Cardiac muscle cell (in vitro differentiated cells and primary cell): ENCODE results near the gene CTNNAL1. TPM values are rescaled to one million over a fixed set of nuclear protein-coding genes. Genes with fewer than 3 reads are reported as not detected.
A peak's percentile ranks its signal among the peaks of the same experiment; 100 is the strongest.
"Not testable (repeated sequence)": the region's sequence is repeated elsewhere in the genome, so short reads cannot be mapped to it uniquely, and the experiment has no call there.

Source experiments
- DNase-seq, 2 donors: peaks; one replicate each; pipeline versions ENCODE4 v3.0.0 to v3.0.0-alpha.2; 2010 to 2017; ENCODE audit warnings: low read depth in 1 of 2, low spot score in 1 of 2
- H3K27ac ChIP-seq: fragments of 200-600 bp; sonication (generic); 2 replicates; pipeline ENCODE4 v1.5.1; 2016
- H3K27me3 ChIP-seq: fragments of 200-600 bp; sonication (generic); 2 replicates; pipeline ENCODE4 v1.6.0; 2016; ENCODE audit warnings: control low read depth
- H3K36me3 ChIP-seq: fragments of 200-600 bp; sonication (generic); 2 replicates; pipeline ENCODE4 v1.5.1; 2016; ENCODE audit warnings: control low read depth
- H3K4me1 ChIP-seq: fragments of 200-600 bp; sonication (generic); 2 replicates; pipeline ENCODE4 v1.8.1; 2017; ENCODE audit warnings: low read depth, mild to moderate bottlenecking, mixed run types
- H3K4me3 ChIP-seq: fragments of 200-600 bp; sonication (generic); 2 replicates; pipeline ENCODE4 v1.5.1; 2016; ENCODE audit warnings: mild to moderate bottlenecking
- H3K9me3 ChIP-seq: fragments of 200-600 bp; sonication (generic); 2 replicates; pipeline ENCODE4 v1.5.1; 2017; ENCODE audit warnings: low read depth, mild to moderate bottlenecking, control low read depth
- polyA plus RNA-seq: library from polyadenylated mRNA; unstranded; fragments of >200 nt; fragmentation: Nextera tagmentation; extraction: Ambion mirVana; gene quantifications from 2 replicates; pipeline ENCODE4 v1.2.1, GENCODE V29; 2016
- total RNA-seq: library from RNA; depleted of rRNA; stranded (reverse); fragments of >200 nt; gene quantifications from 2 replicates; pipeline ENCODE4 v1.2.3, GENCODE V29; 2016
- TF ChIP-seq, protein P1 (sequence below): IDR thresholded peaks from 2 replicates; pipeline ENCODE4 v1.5.1; 2012; ENCODE audit warnings: low read depth, mild to moderate bottlenecking, low read length

The CTNNAL1 gene, protein sequence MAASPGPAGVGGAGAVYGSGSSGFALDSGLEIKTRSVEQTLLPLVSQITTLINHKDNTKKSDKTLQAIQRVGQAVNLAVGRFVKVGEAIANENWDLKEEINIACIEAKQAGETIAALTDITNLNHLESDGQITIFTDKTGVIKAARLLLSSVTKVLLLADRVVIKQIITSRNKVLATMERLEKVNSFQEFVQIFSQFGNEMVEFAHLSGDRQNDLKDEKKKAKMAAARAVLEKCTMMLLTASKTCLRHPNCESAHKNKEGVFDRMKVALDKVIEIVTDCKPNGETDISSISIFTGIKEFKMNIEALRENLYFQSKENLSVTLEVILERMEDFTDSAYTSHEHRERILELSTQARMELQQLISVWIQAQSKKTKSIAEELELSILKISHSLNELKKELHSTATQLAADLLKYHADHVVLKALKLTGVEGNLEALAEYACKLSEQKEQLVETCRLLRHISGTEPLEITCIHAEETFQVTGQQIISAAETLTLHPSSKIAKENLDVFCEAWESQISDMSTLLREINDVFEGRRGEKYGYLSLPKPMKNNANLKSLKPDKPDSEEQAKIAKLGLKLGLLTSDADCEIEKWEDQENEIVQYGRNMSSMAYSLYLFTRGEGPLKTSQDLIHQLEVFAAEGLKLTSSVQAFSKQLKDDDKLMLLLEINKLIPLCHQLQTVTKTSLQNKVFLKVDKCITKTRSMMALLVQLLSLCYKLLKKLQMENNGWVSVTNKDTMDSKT
- total RNA-seq: 55.7 and 64.7 TPM in 2 replicates
- 102 and 115 TPM in 2 replicates for polyA plus RNA-seq

DNA sequence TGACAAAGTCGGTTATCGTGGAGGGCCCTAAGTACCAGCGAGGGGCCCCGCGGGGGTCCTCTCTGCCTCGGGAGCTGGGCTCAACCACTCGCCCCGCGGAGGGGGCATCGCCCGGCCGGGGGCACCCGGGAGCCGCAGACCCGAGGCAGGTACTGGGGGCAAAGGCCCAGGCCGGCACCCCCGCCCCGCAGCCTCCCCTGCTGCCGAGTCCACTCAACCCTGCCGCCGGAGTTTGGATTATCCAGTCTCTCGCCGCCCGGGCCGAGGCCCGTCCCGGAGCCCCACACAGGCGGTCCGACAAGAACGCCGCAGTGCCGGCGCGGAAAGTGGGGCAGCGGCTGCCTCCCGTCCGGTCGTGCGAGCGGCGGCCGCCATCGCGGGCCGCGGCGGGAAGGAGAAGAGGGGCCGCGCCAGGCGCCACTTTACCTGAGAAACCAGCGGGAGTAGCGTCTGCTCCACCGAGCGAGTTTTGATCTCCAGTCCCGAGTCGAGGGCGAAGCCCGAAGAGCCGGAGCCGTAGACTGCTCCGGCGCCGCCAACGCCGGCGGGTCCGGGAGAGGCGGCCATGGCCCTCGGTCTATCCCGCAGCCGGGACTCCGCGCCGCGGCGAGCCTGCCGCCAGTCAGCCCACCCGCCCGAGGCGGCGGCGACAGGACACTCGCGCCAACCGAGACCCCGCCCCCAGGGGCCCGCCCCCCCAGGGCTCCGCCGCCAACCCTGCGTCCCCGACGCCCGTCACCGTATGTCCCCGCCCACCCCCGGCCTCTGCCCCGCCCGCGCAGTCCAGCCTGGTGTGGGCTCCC is at the start of gene CTNNAL1:
Gene CTNNAL1, minus strand, starts transcription at position 624 of the 803 bp plus-strand sequence. Its CDS starts 57 bp downstream, at position 567.
- Histone ChIP-seq H3K4me1 (peaks cover 46% of the 10 kb centered on the region), H3K4me3 (peak within 1 kb of the TSS; percentile 78), H3K36me3 (no peaks in the 10 kb centered on the region), H3K27me3 (no peaks in the 10 kb centered on the region), H3K9me3 (no peaks in the 10 kb centered on the region), H3K27ac (peak within 1 kb of the TSS; percentile 87)
- TF ChIP-seq, protein P1, sequence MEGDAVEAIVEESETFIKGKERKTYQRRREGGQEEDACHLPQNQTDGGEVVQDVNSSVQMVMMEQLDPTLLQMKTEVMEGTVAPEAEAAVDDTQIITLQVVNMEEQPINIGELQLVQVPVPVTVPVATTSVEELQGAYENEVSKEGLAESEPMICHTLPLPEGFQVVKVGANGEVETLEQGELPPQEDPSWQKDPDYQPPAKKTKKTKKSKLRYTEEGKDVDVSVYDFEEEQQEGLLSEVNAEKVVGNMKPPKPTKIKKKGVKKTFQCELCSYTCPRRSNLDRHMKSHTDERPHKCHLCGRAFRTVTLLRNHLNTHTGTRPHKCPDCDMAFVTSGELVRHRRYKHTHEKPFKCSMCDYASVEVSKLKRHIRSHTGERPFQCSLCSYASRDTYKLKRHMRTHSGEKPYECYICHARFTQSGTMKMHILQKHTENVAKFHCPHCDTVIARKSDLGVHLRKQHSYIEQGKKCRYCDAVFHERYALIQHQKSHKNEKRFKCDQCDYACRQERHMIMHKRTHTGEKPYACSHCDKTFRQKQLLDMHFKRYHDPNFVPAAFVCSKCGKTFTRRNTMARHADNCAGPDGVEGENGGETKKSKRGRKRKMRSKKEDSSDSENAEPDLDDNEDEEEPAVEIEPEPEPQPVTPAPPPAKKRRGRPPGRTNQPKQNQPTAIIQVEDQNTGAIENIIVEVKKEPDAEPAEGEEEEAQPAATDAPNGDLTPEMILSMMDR: no peak
- peak; percentile 92 to 94 for DNase-seq

DNA sequence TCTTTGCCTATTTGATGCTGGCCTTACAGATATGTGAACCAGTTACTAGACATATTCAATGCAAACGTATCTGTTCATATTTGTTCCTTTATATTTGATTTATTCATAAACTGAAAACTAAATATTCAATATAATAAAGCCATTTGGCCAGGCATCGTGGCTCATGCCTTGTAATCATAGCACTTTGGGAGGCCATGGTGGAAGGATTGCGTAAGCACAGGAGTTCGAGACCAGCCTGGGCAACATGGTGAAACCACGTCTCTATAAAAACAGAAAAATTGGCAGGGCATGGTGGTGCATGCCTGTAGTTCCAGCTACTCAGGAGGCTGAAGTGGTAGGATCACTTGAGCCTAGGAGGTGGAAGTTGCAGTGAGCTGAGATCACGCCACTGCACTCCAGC is 49.2 kb upstream of the CTNNAL1 start:
- TF ChIP-seq, protein P1: no peak
- Histone ChIP-seq H3K27ac (no peak overlapping the region), H3K4me3 (no peak overlapping the region), H3K36me3 (peaks cover 10% of the 10 kb centered on the region), H3K9me3 (no peaks in the 10 kb centered on the region), H3K27me3 (no peaks in the 10 kb centered on the region), H3K4me1 (peaks cover 31% of the 10 kb centered on the region)
- peak in 1 of 2 donors; percentile 12 for DNase-seq

DNA sequence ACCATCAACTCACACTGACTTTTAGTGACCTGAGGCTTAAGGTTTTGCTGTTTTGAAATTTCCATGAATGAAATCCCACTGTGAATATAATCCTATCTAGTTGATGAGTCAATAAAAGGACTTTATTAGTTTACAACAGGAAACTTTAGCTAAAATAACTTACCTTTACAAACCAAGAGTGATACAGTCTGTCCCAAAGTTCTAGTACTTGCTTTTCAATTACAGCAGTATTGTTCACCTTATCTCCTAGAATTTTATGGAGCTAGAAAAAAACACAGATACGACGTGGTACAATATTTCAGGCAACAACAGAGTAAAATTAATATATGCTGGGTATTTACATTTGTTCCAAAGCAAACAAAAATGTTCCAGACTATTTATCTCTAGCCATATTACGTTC is 46.9 kb upstream of the CTNNAL1 start:
- peak overlapping the region; percentile 46 for H3K27ac ChIP-seq
- TF ChIP-seq, protein P1: no peak
- H3K9me3 ChIP-seq: no peaks in the 10 kb centered on the region
- H3K27me3 ChIP-seq: no peaks in the 10 kb centered on the region
- H3K4me1 ChIP-seq: peaks cover 29% of the 10 kb centered on the region
- DNase-seq: no peak
- H3K4me3 ChIP-seq: no peak overlapping the region
- H3K36me3 ChIP-seq: peaks cover 17% of the 10 kb centered on the region

DNA sequence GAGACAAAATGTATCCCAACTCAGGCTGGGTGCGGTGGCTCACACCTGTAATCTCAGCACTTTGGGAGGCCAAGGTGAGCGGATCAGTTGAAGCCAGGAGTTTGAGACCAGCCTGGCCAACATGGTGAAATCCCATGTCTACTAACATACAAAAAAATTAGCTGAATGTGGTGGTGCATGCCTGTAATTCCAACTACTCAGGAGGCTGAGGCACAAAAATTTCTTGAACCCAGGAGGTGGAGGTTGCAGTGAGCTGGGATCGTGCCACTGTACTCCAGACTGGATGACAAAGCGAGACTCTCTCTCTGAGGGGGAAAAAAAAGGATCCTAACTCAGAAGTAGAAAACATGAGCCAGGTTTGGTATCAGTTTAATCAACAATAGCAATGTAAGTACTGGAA is 39.8 kb upstream of the CTNNAL1 start:
- H3K27me3 ChIP-seq, H3K27ac ChIP-seq, H3K9me3 ChIP-seq, DNase-seq, H3K4me3 ChIP-seq: not testable (repeated sequence)
- Histone ChIP-seq H3K36me3 (peaks cover 25% of the 10 kb centered on the region), H3K4me1 (peaks cover 21% of the 10 kb centered on the region)

DNA sequence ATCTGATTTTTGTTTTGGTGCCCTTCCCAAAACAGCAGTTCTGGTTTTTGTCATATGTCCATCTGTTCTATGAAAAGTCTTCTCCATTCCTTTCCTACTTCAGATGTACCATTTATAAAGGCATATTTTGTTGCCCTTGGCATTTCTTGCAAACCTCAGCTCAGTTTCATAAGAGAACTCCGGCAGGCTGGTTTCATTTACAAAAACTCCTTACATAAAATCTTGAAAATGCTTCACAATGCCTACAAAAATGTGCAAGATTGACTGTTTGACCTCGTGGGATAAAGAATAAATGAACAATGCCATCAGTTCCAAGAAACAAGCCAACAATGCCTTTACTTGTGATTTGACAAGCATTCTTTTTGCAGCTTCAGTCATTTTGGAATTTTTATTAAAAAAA is 39.1 kb upstream of the CTNNAL1 start:
- peak in 1 of 2 donors; percentile 66 for DNase-seq
- H3K36me3 ChIP-seq: peaks cover 32% of the 10 kb centered on the region
- H3K27me3 ChIP-seq: no peaks in the 10 kb centered on the region
- TF ChIP-seq, protein P1: no peak
- H3K4me1 ChIP-seq: peaks cover 21% of the 10 kb centered on the region
- peak overlapping the region; percentile 62 for H3K27ac ChIP-seq
- no peak overlapping the region for H3K4me3 ChIP-seq
- H3K9me3 ChIP-seq: no peaks in the 10 kb centered on the region
